ENCODE measurements around the gene RASA3. TPM values are rescaled to one million over a fixed set of nuclear protein-coding genes. Genes with fewer than 3 reads are reported as not detected.

The RASA3 gene
- total RNA-seq, 1 experiment from 2014 or later, result 0.95 TPM

- H3K27me3 Mint-ChIP-seq (ENCODE audit: insufficient read depth, unreplicated experiment), result peaks cover 9% of the 10 kb centered on the region
- Histone ChIP-seq H3K4me3 (ENCODE audit: low read depth, low read length) (no peak overlapping the region), H3K36me3 (ENCODE audit: control insufficient read depth, insufficient read depth, low read length) (no peaks in the 10 kb centered on the region), H3K27me3 (replicated peaks; ENCODE audit: control insufficient read depth, insufficient read depth, low read length) (no peaks in the 10 kb centered on the region), H3K4me1 (no peaks in the 10 kb centered on the region), H3K9me3 (peaks cover 5% of the 10 kb centered on the region; the same call in 1 of the 2 replicates)
- DNase-seq, result no peak
- peaks cover 11% of the 10 kb centered on the region for H3K9me3 Mint-ChIP-seq (ENCODE audit: unreplicated experiment)
- intact Hi-C loops (cut with micrococcal nuclease; ENCODE audit: unreplicated experiment), result no loop called here
- H3K36me3 Mint-ChIP-seq (ENCODE audit: insufficient read depth, unreplicated experiment), result no peaks in the 10 kb centered on the region
- no peak overlapping the region for H3K4me3 Mint-ChIP-seq (ENCODE audit: unreplicated experiment)
- no peak overlapping the region for H3K27ac Mint-ChIP-seq (ENCODE audit: unreplicated experiment)
- CTCF ChIA-PET, result no interaction called here
- no TSS peak for BruUV-seq (replicated peaks)
- no peaks in the 10 kb centered on the region for H3K4me1 Mint-ChIP-seq (ENCODE audit: low read depth, unreplicated experiment)
- POLR2A ChIA-PET, result no interaction called here
- no peak for TF ChIP-seq CTCF (IDR thresholded peaks at IDR 0.05; ENCODE audit: insufficient read depth in 1 of 2, low read depth in 1 of 2, low read length in 1 of 2, severe bottlenecking in 1 of 2, unreplicated experiment in 1 of 2)
Measured at GRCh38 chr13:114167885-114168284, 35.5 kb upstream of the RASA3 start.

- Mint-ChIP-seq H3K27ac (ENCODE audit: unreplicated experiment) (no peak overlapping the region), H3K4me1 (ENCODE audit: low read depth, unreplicated experiment) (no peaks in the 10 kb centered on the region), H3K27me3 (ENCODE audit: insufficient read depth, unreplicated experiment) (peaks cover 9% of the 10 kb centered on the region), H3K4me3 (ENCODE audit: unreplicated experiment) (no peak overlapping the region), H3K9me3 (ENCODE audit: unreplicated experiment) (peaks cover 9% of the 10 kb centered on the region), H3K36me3 (ENCODE audit: insufficient read depth, unreplicated experiment) (no peaks in the 10 kb centered on the region)
- Histone ChIP-seq H3K4me1 (0 out of 2 replicates have a peak, but pooled peaks cover under 1% of the 10 kb centered on the region), H3K9me3 (peaks cover 5% of the 10 kb centered on the region; the same call in 1 of the 2 replicates), H3K4me3 (ENCODE audit: low read depth, low read length) (no peak overlapping the region), H3K36me3 (ENCODE audit: control insufficient read depth, insufficient read depth, low read length) (no peaks in the 10 kb centered on the region), H3K27me3 (replicated peaks; ENCODE audit: control insufficient read depth, insufficient read depth, low read length) (no peaks in the 10 kb centered on the region)
- no TSS peak for BruUV-seq (replicated peaks)
- ChIA-PET CTCF (no interaction called here), POLR2A (no interaction called here)
- no peak for DNase-seq
- intact Hi-C loops (cut with micrococcal nuclease; ENCODE audit: unreplicated experiment), result no loop called here
- TF ChIP-seq CTCF (IDR thresholded peaks at IDR 0.05; ENCODE audit: insufficient read depth in 1 of 2, low read depth in 1 of 2, low read length in 1 of 2, severe bottlenecking in 1 of 2, unreplicated experiment in 1 of 2), result no peak
Measured at GRCh38 chr13:114167426-114167825, 35.0 kb upstream of the RASA3 start.

- H3K27me3 Mint-ChIP-seq (ENCODE audit: insufficient read depth, unreplicated experiment), result peaks cover 11% of the 10 kb centered on the region
Measured at GRCh38 chr13:114166381-114167131, 34.1 kb upstream of the RASA3 start.

More at GRCh38 chr13:114166381-114167131, 34.1 kb upstream of the RASA3 start:
- Histone ChIP-seq H3K36me3 (ENCODE audit: control insufficient read depth, insufficient read depth, low read length) (no peaks in the 10 kb centered on the region), H3K4me1 (0 out of 2 replicates have a peak, but pooled peaks cover 3% of the 10 kb centered on the region), H3K4me3 (ENCODE audit: low read depth, low read length) (no peak overlapping the region), H3K27me3 (replicated peaks; ENCODE audit: control insufficient read depth, insufficient read depth, low read length) (no peaks in the 10 kb centered on the region), H3K9me3 (peaks cover 2% of the 10 kb centered on the region; the same call in 1 of the 2 replicates)
- no peaks in the 10 kb centered on the region for H3K36me3 Mint-ChIP-seq (ENCODE audit: insufficient read depth, unreplicated experiment)
- no peak overlapping the region for H3K4me3 Mint-ChIP-seq (ENCODE audit: unreplicated experiment)
- H3K27ac Mint-ChIP-seq (ENCODE audit: unreplicated experiment), result no peak overlapping the region
- no peak for TF ChIP-seq CTCF (IDR thresholded peaks at IDR 0.05; ENCODE audit: insufficient read depth in 1 of 2, low read depth in 1 of 2, low read length in 1 of 2, severe bottlenecking in 1 of 2, unreplicated experiment in 1 of 2)
- ChIA-PET POLR2A (no interaction called here), CTCF (no interaction called here)
- DNase-seq, result no peak
- BruUV-seq (replicated peaks), result no TSS peak
- intact Hi-C loops (cut with micrococcal nuclease; ENCODE audit: unreplicated experiment), result no loop called here
- no peaks in the 10 kb centered on the region for H3K4me1 Mint-ChIP-seq (ENCODE audit: low read depth, unreplicated experiment)
- H3K9me3 Mint-ChIP-seq (ENCODE audit: unreplicated experiment), result peaks cover 6% of the 10 kb centered on the region
